Activated B cell treated with CpG ODN at 0.5 μM for 24 hours (primary cell): ENCODE results near the gene PLEKHA7. TPM values are rescaled to one million over a fixed set of nuclear protein-coding genes. Genes with fewer than 3 reads are reported as not detected.
"Not testable (repeated sequence)": the region's sequence is repeated elsewhere in the genome, so short reads cannot be mapped to it uniquely, and the experiment has no call there.

Source experiments
- ATAC-seq: fragments of 200-7000 bp; cut with Tn5 transposase; one replicate; pipeline ENCODE4 v1.10.0; 2021; ENCODE audit warnings: low read depth, mild to moderate bottlenecking, moderate library complexity
- CTCF ChIA-PET: fragments of 350-600 bp; sonication (Branson Sonifier 250); formaldehyde crosslinking; loops from one replicate; lab custom pipeline; 2021; ENCODE audit warnings: antibody characterized with exemption; lab: Charles Lee
- POLR2A ChIA-PET: fragments of 350-600 bp; sonication (Branson Sonifier 250); formaldehyde crosslinking; loops from one replicate; lab custom pipeline; 2021; ENCODE audit warnings: antibody characterized with exemption; lab: Charles Lee
- DNase-seq: peaks from one replicate; pipeline ENCODE4 v3.0.0; 2022
- H3K27ac Mint-ChIP-seq: one replicate; pipeline ENCODE4 v1.8.0; 2020; ENCODE audit warnings: mixed read lengths
- H3K27me3 Mint-ChIP-seq: one replicate; pipeline ENCODE4 v1.8.0; 2021; ENCODE audit warnings: mixed read lengths
- H3K36me3 Mint-ChIP-seq: one replicate; pipeline ENCODE4 v1.8.0; 2021; ENCODE audit warnings: low read depth, mixed read lengths
- H3K4me1 Mint-ChIP-seq: one replicate; pipeline ENCODE4 v1.8.0; 2021; ENCODE audit warnings: mixed read lengths
- H3K4me3 Mint-ChIP-seq: one replicate; pipeline ENCODE4 v1.8.0; 2020; ENCODE audit warnings: mild to moderate bottlenecking, mixed read lengths
- H3K9me3 Mint-ChIP-seq: one replicate; pipeline ENCODE4 v1.8.0; 2020; ENCODE audit warnings: mixed read lengths
- CTCF ChIP-seq: fragments of 200-600 bp; IDR thresholded peaks from one replicate; pipeline ENCODE4 v1.8.0; 2022; ENCODE audit warnings: antibody characterized with exemption, mild to moderate bottlenecking
- intact Hi-C: fragments of 100-400 bp; cut with micrococcal nuclease; formaldehyde crosslinking; loops from one replicate; pipeline ENCODE4 v1.15.1; 2024
- total RNA-seq: library from RNA; stranded (reverse); gene quantifications from 2 replicates; pipeline ENCODE4 v1.2.3, GENCODE V29; 2022

Gene PLEKHA7
- total RNA-seq, 1 donor from 2014 or later = 4.9 TPM

GRCh38 chr11:16911658-16912057, 102.6 kb downstream of the PLEKHA7 start:
- no peaks in the 10 kb centered on the region for H3K36me3 Mint-ChIP-seq
- ATAC-seq (no peak), DNase-seq (no peak)
- H3K4me1 Mint-ChIP-seq = peaks cover 11% of the 10 kb centered on the region
- POLR2A ChIA-PET = no interaction called here
- H3K9me3 Mint-ChIP-seq = no peaks in the 10 kb centered on the region
- CTCF ChIA-PET = no interaction called here
- no peak overlapping the region for H3K27ac Mint-ChIP-seq
- no peaks in the 10 kb centered on the region for H3K27me3 Mint-ChIP-seq
- intact Hi-C loops = no loop called here
- no peak for TF ChIP-seq CTCF
- H3K4me3 Mint-ChIP-seq = no peak overlapping the region

GRCh38 chr11:16911186-16911585, 103.0 kb downstream of the PLEKHA7 start:
- Mint-ChIP-seq H3K27me3 (no peaks in the 10 kb centered on the region), H3K9me3 (no peaks in the 10 kb centered on the region), H3K4me1 (peaks cover 11% of the 10 kb centered on the region), H3K4me3 (no peak overlapping the region), H3K36me3 (no peaks in the 10 kb centered on the region), H3K27ac (no peak overlapping the region)
- ATAC-seq (no peak), DNase-seq (no peak)
- no peak for TF ChIP-seq CTCF
- ChIA-PET POLR2A (no interaction called here), CTCF (no interaction called here)
- intact Hi-C loops = no loop called here

GRCh38 chr11:16909359-16910035, 104.7 kb downstream of the PLEKHA7 start:
- intact Hi-C loops = loop anchor here (10.0 kb wide), 1 partner anchor 445 kb away; the partner anchor contains the start of gene NCR3LG1
- no peak for TF ChIP-seq CTCF
- no peak for DNase-seq
- no peak overlapping the region for H3K4me3 Mint-ChIP-seq
- H3K27me3 Mint-ChIP-seq = no peaks in the 10 kb centered on the region
- ChIA-PET CTCF (no interaction called here), POLR2A (no interaction called here)
- peaks cover 11% of the 10 kb centered on the region for H3K4me1 Mint-ChIP-seq
- no peak overlapping the region for H3K27ac Mint-ChIP-seq
- no peaks in the 10 kb centered on the region for H3K9me3 Mint-ChIP-seq
- no peaks in the 10 kb centered on the region for H3K36me3 Mint-ChIP-seq
- no peak for ATAC-seq

- intact Hi-C loops = loop anchor here (10.0 kb wide), 1 partner anchor 449 kb away; the partner anchor contains the start of gene NCR3LG1
- H3K4me3 Mint-ChIP-seq = no peak overlapping the region
- DNase-seq (no peak), ATAC-seq (no peak)
- ChIA-PET CTCF (no interaction called here), POLR2A (interaction anchor here (0.7 kb wide), 1 partner anchor 13 kb away, joined by 3 read pairs; no protein-coding TSS in a partner anchor)
- peaks cover 35% of the 10 kb centered on the region for H3K4me1 Mint-ChIP-seq
- H3K9me3 Mint-ChIP-seq = no peaks in the 10 kb centered on the region
- no peak overlapping the region for H3K27ac Mint-ChIP-seq
- no peak for TF ChIP-seq CTCF
- H3K36me3 Mint-ChIP-seq = no peaks in the 10 kb centered on the region
- no peaks in the 10 kb centered on the region for H3K27me3 Mint-ChIP-seq
Measured at GRCh38 chr11:16905375-16905774, 108.8 kb downstream of the PLEKHA7 start.

GRCh38 chr11:16904761-16905160, 109.5 kb downstream of the PLEKHA7 start:
- DNase-seq, H3K27me3 Mint-ChIP-seq, POLR2A ChIA-PET, H3K27ac Mint-ChIP-seq, H3K9me3 Mint-ChIP-seq, H3K4me3 Mint-ChIP-seq, H3K36me3 Mint-ChIP-seq, ATAC-seq, CTCF ChIA-PET: not testable (repeated sequence)
- intact Hi-C loops = loop anchor here (10.0 kb wide), 1 partner anchor 450 kb away; the partner anchor contains the start of gene NCR3LG1
- H3K4me1 Mint-ChIP-seq = peaks cover 34% of the 10 kb centered on the region
